ENCODE results near the gene PNPLA7.
"Not testable (repeated sequence)": the region's sequence is repeated elsewhere in the genome, so short reads cannot be mapped to it uniquely, and the experiment has no call there.

Gene PNPLA7

GRCh38 chr9:137515338-137515724 is 34.9 kb downstream of the PNPLA7 start:
- POLR2A ChIA-PET: no interaction called here
- Histone ChIP-seq H3K36me3 (ENCODE audit: control insufficient read depth in 2 of 2, insufficient read depth in 1 of 2, low read length in 2 of 2) (no peaks in the 10 kb centered on the region), H3K9me3 (ENCODE audit: control insufficient read depth, insufficient read depth, low read depth, low read length) (no peaks in the 10 kb centered on the region), H3K27ac (ENCODE audit: extremely low read depth, low read depth, low read length) (no peak overlapping the region), H3K4me3 (ENCODE audit: low read depth, low read length) (no peak overlapping the region), H3K4me1 (ENCODE audit: control insufficient read depth, insufficient read depth, low read length) (no peaks in the 10 kb centered on the region)
- TF ChIP-seq PRDM10 (tag by site-specific recombination; IDR thresholded peaks at IDR 0.05) (no peak), ZNF10 (tag by site-specific recombination; IDR thresholded peaks at IDR 0.05) (0 out of 2 replicates have a peak, but pooled peaks have one; percentile 53)
- CTCF ChIA-PET: no interaction called here

- TF ChIP-seq ZBTB6 (tag by site-specific recombination; IDR thresholded peaks at IDR 0.05) (no peak), HIC1 (tag by site-specific recombination; IDR thresholded peaks at IDR 0.05) (peak; percentile 60)
- no peak overlapping the region for H3K27ac ChIP-seq (ENCODE audit: extremely low read depth, low read depth, low read length)
- CTCF ChIA-PET: no interaction called here
These were observed 35.4 kb downstream of the PNPLA7 start for GRCh38 chr9:137514691-137515337.

GRCh38 chr9:137513801-137514570 is 36.2 kb downstream of the PNPLA7 start:
- H3K4me1 ChIP-seq (ENCODE audit: control insufficient read depth, insufficient read depth, low read length); H3K4me3 ChIP-seq (ENCODE audit: low read depth, low read length); H3K27ac ChIP-seq (ENCODE audit: extremely low read depth, low read depth, low read length); POLR2A ChIA-PET; H3K36me3 ChIP-seq (ENCODE audit: control insufficient read depth in 2 of 2, insufficient read depth in 1 of 2, low read length in 2 of 2); H3K9me3 ChIP-seq (ENCODE audit: control insufficient read depth, insufficient read depth, low read depth, low read length): not testable (repeated sequence)
- CTCF ChIA-PET: interaction anchor here (0.5 kb wide), 1 partner anchor 46 kb away, joined by 3 read pairs; no protein-coding TSS in a partner anchor

More at GRCh38 chr9:137514691-137515337, 35.4 kb downstream of the PNPLA7 start:
- Histone ChIP-seq H3K9me3 (ENCODE audit: control insufficient read depth, insufficient read depth, low read depth, low read length) (no peaks in the 10 kb centered on the region), H3K4me1 (ENCODE audit: control insufficient read depth, insufficient read depth, low read length) (no peaks in the 10 kb centered on the region), H3K4me3 (ENCODE audit: low read depth, low read length) (no peak overlapping the region), H3K36me3 (ENCODE audit: control insufficient read depth in 2 of 2, insufficient read depth in 1 of 2, low read length in 2 of 2) (no peaks in the 10 kb centered on the region)
- POLR2A ChIA-PET: no interaction called here

GRCh38 chr9:137513136-137513535 is 37.1 kb downstream of the PNPLA7 start:
- POLR2A ChIA-PET; H3K9me3 ChIP-seq (ENCODE audit: control insufficient read depth, insufficient read depth, low read depth, low read length); H3K27ac ChIP-seq (ENCODE audit: extremely low read depth, low read depth, low read length); H3K4me3 ChIP-seq (ENCODE audit: low read depth, low read length); H3K36me3 ChIP-seq (ENCODE audit: control insufficient read depth in 2 of 2, insufficient read depth in 1 of 2, low read length in 2 of 2); H3K4me1 ChIP-seq (ENCODE audit: control insufficient read depth, insufficient read depth, low read length): not testable (repeated sequence)
- CTCF ChIA-PET: interaction anchor here (0.6 kb wide), 1 partner anchor 486 kb away, joined by 3 read pairs; no protein-coding TSS in a partner anchor

Data from HEK293 (cell line).